ENCODE results near the gene TGM4. TPM values are rescaled to one million over a fixed set of nuclear protein-coding genes. Genes with fewer than 3 reads are reported as not detected.

Gene TGM4
- total and polyA plus RNA-seq, 2 experiments from 2014 or later = not detected

DNA sequence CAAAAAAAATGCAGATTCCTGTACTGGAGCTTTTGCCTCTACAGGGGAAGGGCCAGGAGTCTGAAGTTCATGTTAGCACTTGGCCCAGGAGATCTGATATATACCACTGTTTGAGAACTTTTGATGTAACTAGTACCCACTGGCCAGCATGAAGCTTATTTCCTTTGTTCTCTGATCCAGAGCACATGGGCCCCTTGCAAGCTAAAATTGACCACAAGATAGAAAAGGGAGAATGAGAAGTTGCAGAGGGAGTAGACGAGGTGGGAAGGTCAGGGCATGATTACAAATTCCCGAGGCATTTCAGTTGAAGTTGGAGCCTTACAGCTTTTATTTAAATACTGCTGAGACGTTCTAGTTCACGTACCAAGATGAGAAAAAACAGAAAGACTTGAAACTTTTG, 28.2 kb downstream of the TGM4 start:
- peaks cover 3% of the 10 kb centered on the region; the same call in 1 of the 3 replicates for H3K9me3 Mint-ChIP-seq
- Histone ChIP-seq H4K20me1 (replicated peaks; ENCODE audit: insufficient read depth) (no peaks in the 10 kb centered on the region), H3K27me3 (ENCODE audit: insufficient read depth) (no peaks in the 10 kb centered on the region), H3K4me3 (no peak overlapping the region), H3K4me1 (ENCODE audit: insufficient read depth) (no peaks in the 10 kb centered on the region; the same call in 1 of the 2 replicates), H3K36me3 (ENCODE audit: insufficient read depth) (no peaks in the 10 kb centered on the region), H3K4me2 (no peak overlapping the region), H3K9me2 (ENCODE audit: insufficient read depth) (no peaks in the 10 kb centered on the region), H3F3A (replicated peaks; ENCODE audit: low read depth) (no peaks in the 10 kb centered on the region), H3K27ac (ENCODE audit: low read depth) (no peak overlapping the region), H2AFZ (peak overlapping the region; percentile 74; the same call in 1 of the 2 replicates), H3K79me2 (replicated peaks; ENCODE audit: insufficient read depth) (no peaks in the 10 kb centered on the region)
- no peak for TF ChIP-seq EZH2phosphoT487 (IDR thresholded peaks at IDR 0.05; ENCODE audit: unreplicated experiment)
- no peak for DNase-seq (ENCODE audit: low spot score)
- ATAC-seq = no peak
- peaks cover 18% of the 10 kb centered on the region for H3K4me1 Mint-ChIP-seq
- H3K4me3 Mint-ChIP-seq = no peak overlapping the region
- no peak overlapping the region for H3K27ac Mint-ChIP-seq
- H3K36me3 Mint-ChIP-seq (ENCODE audit: low read depth) = no peaks in the 10 kb centered on the region
- peaks cover 14% of the 10 kb centered on the region for H3K27me3 Mint-ChIP-seq (ENCODE audit: insufficient read depth, low read depth, poor library complexity)

DNA sequence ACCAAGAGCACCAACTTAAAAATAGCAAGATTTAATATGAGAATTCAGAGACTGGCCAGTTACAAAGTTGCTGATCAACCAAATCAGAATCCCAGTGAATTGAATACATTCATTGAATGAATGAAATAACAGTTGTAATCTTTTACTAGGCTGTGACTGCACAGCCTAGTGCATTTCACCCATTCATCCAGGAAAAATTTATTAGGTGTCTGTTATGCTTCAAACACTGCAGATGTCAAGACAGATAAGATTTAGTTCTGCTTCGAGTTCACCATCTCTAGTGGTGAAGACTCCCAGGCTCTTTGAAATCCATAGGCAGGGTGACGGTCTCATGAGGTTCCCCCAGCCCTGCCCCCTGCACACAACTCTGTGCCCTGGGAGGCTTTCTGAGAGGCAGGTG, 28.9 kb downstream of the TGM4 start:
- no peaks in the 10 kb centered on the region for H3K79me2 ChIP-seq (replicated peaks; ENCODE audit: insufficient read depth)
- DNase-seq (ENCODE audit: low spot score) = no peak
- ATAC-seq = no peak
- H3K9me2 ChIP-seq (ENCODE audit: insufficient read depth) = no peaks in the 10 kb centered on the region
- no peaks in the 10 kb centered on the region; the same call in 1 of the 2 replicates for H3K4me1 ChIP-seq (ENCODE audit: insufficient read depth)
- no peaks in the 10 kb centered on the region for H4K20me1 ChIP-seq (replicated peaks; ENCODE audit: insufficient read depth)
- Mint-ChIP-seq H3K27ac (no peak overlapping the region), H3K27me3 (ENCODE audit: insufficient read depth, low read depth, poor library complexity) (peaks cover 16% of the 10 kb centered on the region), H3K4me1 (peaks cover 17% of the 10 kb centered on the region), H3K9me3 (peaks cover 3% of the 10 kb centered on the region; the same call in 1 of the 3 replicates), H3K4me3 (no peak overlapping the region), H3K36me3 (ENCODE audit: low read depth) (no peaks in the 10 kb centered on the region; the same call in 2 of the 3 replicates)
- no peaks in the 10 kb centered on the region for H3K36me3 ChIP-seq (ENCODE audit: insufficient read depth)
- H3K4me3 ChIP-seq = no peak overlapping the region
- no peak overlapping the region for H2AFZ ChIP-seq
- no peak overlapping the region for H3K27ac ChIP-seq (ENCODE audit: low read depth)
- H3F3A ChIP-seq (replicated peaks; ENCODE audit: low read depth) = no peaks in the 10 kb centered on the region
- H3K4me2 ChIP-seq = no peak overlapping the region
- no peaks in the 10 kb centered on the region for H3K27me3 ChIP-seq (ENCODE audit: insufficient read depth)
- TF ChIP-seq JUNB (IDR thresholded peaks at IDR 0.05; ENCODE audit: unreplicated experiment) (no peak), EZH2phosphoT487 (IDR thresholded peaks at IDR 0.05; ENCODE audit: unreplicated experiment) (no peak), ZNF331 (CRISPR knock-in tag; IDR thresholded peaks at IDR 0.05; ENCODE audit: low read depth) (no peak), CREB1 (CRISPR knock-in tag; IDR thresholded peaks at IDR 0.05; ENCODE audit: low read depth) (no peak), NANOG (IDR thresholded peaks at IDR 0.05; ENCODE audit: borderline replicate concordance) (no peak), EZH2 (IDR thresholded peaks at IDR 0.05; ENCODE audit: low read depth, unreplicated experiment) (no peak), STAT1 (IDR thresholded peaks at IDR 0.05; ENCODE audit: unreplicated experiment) (no peak), ZNF114 (CRISPR knock-in tag; IDR thresholded peaks at IDR 0.05) (no peak)
- TF ChIP-seq, protein P1, sequence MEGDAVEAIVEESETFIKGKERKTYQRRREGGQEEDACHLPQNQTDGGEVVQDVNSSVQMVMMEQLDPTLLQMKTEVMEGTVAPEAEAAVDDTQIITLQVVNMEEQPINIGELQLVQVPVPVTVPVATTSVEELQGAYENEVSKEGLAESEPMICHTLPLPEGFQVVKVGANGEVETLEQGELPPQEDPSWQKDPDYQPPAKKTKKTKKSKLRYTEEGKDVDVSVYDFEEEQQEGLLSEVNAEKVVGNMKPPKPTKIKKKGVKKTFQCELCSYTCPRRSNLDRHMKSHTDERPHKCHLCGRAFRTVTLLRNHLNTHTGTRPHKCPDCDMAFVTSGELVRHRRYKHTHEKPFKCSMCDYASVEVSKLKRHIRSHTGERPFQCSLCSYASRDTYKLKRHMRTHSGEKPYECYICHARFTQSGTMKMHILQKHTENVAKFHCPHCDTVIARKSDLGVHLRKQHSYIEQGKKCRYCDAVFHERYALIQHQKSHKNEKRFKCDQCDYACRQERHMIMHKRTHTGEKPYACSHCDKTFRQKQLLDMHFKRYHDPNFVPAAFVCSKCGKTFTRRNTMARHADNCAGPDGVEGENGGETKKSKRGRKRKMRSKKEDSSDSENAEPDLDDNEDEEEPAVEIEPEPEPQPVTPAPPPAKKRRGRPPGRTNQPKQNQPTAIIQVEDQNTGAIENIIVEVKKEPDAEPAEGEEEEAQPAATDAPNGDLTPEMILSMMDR (conservative IDR thresholded peaks at IDR 0.05; ENCODE audit: low read depth in 2 of 2) = no peak
- TF ChIP-seq, protein P2, sequence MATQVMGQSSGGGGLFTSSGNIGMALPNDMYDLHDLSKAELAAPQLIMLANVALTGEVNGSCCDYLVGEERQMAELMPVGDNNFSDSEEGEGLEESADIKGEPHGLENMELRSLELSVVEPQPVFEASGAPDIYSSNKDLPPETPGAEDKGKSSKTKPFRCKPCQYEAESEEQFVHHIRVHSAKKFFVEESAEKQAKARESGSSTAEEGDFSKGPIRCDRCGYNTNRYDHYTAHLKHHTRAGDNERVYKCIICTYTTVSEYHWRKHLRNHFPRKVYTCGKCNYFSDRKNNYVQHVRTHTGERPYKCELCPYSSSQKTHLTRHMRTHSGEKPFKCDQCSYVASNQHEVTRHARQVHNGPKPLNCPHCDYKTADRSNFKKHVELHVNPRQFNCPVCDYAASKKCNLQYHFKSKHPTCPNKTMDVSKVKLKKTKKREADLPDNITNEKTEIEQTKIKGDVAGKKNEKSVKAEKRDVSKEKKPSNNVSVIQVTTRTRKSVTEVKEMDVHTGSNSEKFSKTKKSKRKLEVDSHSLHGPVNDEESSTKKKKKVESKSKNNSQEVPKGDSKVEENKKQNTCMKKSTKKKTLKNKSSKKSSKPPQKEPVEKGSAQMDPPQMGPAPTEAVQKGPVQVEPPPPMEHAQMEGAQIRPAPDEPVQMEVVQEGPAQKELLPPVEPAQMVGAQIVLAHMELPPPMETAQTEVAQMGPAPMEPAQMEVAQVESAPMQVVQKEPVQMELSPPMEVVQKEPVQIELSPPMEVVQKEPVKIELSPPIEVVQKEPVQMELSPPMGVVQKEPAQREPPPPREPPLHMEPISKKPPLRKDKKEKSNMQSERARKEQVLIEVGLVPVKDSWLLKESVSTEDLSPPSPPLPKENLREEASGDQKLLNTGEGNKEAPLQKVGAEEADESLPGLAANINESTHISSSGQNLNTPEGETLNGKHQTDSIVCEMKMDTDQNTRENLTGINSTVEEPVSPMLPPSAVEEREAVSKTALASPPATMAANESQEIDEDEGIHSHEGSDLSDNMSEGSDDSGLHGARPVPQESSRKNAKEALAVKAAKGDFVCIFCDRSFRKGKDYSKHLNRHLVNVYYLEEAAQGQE (IDR thresholded peaks at IDR 0.05; ENCODE audit: unreplicated experiment) = no peak
- TF ChIP-seq, protein P3, sequence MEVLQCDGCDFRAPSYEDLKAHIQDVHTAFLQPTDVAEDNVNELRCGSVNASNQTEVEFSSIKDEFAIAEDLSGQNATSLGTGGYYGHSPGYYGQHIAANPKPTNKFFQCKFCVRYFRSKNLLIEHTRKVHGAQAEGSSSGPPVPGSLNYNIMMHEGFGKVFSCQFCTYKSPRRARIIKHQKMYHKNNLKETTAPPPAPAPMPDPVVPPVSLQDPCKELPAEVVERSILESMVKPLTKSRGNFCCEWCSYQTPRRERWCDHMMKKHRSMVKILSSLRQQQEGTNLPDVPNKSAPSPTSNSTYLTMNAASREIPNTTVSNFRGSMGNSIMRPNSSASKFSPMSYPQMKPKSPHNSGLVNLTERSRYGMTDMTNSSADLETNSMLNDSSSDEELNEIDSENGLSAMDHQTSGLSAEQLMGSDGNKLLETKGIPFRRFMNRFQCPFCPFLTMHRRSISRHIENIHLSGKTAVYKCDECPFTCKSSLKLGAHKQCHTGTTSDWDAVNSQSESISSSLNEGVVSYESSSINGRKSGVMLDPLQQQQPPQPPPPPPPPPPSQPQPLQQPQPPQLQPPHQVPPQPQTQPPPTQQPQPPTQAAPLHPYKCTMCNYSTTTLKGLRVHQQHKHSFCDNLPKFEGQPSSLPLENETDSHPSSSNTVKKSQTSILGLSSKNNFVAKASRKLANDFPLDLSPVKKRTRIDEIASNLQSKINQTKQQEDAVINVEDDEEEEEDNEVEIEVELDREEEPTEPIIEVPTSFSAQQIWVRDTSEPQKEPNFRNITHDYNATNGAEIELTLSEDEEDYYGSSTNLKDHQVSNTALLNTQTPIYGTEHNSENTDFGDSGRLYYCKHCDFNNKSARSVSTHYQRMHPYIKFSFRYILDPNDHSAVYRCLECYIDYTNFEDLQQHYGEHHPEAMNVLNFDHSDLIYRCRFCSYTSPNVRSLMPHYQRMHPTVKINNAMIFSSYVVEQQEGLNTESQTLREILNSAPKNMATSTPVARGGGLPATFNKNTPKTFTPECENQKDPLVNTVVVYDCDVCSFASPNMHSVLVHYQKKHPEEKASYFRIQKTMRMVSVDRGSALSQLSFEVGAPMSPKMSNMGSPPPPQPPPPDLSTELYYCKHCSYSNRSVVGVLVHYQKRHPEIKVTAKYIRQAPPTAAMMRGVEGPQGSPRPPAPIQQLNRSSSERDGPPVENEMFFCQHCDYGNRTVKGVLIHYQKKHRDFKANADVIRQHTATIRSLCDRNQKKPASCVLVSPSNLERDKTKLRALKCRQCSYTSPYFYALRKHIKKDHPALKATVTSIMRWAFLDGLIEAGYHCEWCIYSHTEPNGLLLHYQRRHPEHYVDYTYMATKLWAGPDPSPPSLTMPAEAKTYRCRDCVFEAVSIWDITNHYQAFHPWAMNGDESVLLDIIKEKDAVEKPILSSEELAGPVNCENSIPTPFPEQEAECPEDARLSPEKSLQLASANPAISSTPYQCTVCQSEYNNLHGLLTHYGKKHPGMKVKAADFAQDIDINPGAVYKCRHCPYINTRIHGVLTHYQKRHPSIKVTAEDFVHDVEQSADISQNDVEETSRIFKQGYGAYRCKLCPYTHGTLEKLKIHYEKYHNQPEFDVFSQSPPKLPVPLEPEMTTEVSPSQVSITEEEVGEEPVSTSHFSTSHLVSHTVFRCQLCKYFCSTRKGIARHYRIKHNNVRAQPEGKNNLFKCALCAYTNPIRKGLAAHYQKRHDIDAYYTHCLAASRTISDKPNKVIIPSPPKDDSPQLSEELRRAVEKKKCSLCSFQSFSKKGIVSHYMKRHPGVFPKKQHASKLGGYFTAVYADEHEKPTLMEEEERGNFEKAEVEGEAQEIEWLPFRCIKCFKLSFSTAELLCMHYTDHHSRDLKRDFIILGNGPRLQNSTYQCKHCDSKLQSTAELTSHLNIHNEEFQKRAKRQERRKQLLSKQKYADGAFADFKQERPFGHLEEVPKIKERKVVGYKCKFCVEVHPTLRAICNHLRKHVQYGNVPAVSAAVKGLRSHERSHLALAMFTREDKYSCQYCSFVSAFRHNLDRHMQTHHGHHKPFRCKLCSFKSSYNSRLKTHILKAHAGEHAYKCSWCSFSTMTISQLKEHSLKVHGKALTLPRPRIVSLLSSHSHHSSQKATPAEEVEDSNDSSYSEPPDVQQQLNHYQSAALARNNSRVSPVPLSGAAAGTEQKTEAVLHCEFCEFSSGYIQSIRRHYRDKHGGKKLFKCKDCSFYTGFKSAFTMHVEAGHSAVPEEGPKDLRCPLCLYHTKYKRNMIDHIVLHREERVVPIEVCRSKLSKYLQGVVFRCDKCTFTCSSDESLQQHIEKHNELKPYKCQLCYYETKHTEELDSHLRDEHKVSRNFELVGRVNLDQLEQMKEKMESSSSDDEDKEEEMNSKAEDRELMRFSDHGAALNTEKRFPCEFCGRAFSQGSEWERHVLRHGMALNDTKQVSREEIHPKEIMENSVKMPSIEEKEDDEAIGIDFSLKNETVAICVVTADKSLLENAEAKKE (CRISPR knock-in tag; IDR thresholded peaks at IDR 0.05) = no peak
